IPS-NIHi7 (cell line): ENCODE results near the gene CDKN1A.
A peak's percentile ranks its signal among the peaks of the same experiment; 100 is the strongest.

Experiments
- DNase-seq: peaks from one replicate; pipeline ENCODE4 v3.0.0; 2012; ENCODE audit warnings: mixed read lengths; ENCODE audit errors: extremely low spot score

The CDKN1A gene

DNA sequence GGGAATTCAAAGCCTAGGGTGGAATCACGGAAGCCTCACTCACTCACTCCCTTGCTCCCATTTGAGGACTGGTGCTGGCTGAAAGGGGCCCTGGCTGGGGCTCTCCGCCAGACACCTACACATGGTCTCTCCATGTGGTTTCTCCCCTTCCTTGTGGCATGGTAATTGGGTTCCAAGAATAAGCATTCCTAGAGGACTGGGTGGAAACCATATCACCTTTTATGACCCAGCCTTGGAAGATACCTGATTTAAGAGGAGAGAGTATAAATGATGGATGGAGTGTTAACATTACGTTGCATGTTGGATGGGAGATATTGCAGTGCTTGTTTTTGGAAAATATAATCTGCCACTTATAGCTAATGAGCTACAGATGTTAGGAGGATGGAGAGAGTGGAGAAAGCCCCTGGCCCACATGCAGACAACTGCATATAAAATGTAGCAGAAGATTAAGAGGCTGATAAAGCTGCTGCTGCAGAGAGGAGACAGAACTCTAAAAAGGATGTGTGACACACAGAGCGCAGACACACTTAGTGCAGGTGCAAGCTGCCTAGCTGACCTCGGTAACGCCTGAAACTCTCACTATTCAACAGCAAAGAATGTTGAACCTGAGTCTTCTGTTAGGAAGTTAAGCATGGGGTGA lies 23.3 kb upstream of the CDKN1A start:
- DNase-seq: no peak

- no peak for DNase-seq
Observed at GRCh38 chr6:36656441-36656840, 22.1 kb upstream of the CDKN1A start.

- no peak for DNase-seq
Observed at GRCh38 chr6:36657271-36657670, 21.2 kb upstream of the CDKN1A start.

GRCh38 chr6:36657942-36658544 lies 20.5 kb upstream of the CDKN1A start:
- DNase-seq: no peak

DNA sequence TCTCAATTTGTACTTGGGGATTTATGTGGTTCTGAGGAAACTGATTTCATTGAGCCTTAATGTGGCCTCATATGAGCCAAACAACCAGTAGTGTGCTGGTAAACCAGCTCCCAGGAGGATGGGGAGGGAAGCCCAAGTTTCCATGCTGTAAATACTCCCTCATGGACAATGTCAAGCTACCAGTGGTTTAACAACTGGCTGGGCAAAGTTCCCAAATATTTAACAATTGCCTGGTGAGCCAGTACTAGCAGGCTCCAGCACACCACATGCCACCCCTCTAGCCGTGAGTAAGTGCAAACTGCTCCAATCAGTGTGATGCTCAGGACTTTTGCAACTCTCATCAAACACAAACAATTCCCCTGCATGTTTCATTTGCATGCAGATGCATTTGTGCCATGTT lies 19.2 kb upstream of the CDKN1A start:
- no peak for DNase-seq

GRCh38 chr6:36660771-36661471 lies 17.6 kb upstream of the CDKN1A start:
- DNase-seq: peak; percentile 94

- DNase-seq: no peak
Observed at GRCh38 chr6:36662380-36662779, 16.1 kb upstream of the CDKN1A start.

DNA sequence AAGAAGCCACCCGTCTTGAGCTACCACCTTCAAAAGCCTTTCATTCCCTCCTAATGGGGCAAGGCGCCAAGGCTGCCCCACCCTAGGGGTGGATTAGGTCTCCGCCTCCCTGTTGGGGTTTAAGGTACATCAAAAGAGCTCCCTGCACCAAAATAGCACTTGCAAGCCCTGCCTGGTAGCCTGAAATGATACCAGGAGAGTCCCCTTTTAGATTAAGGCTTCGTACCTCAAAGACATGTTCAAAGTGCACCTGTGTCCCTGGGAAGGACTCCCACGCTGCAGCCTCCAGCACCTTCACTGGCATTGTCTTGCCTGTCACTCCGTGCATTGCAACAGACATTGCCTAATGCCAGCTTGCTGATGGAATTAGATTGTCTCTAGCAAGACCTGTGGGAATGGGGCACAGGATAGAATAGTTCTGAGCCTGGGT lies 15.7 kb upstream of the CDKN1A start:
- no peak for DNase-seq

DNA sequence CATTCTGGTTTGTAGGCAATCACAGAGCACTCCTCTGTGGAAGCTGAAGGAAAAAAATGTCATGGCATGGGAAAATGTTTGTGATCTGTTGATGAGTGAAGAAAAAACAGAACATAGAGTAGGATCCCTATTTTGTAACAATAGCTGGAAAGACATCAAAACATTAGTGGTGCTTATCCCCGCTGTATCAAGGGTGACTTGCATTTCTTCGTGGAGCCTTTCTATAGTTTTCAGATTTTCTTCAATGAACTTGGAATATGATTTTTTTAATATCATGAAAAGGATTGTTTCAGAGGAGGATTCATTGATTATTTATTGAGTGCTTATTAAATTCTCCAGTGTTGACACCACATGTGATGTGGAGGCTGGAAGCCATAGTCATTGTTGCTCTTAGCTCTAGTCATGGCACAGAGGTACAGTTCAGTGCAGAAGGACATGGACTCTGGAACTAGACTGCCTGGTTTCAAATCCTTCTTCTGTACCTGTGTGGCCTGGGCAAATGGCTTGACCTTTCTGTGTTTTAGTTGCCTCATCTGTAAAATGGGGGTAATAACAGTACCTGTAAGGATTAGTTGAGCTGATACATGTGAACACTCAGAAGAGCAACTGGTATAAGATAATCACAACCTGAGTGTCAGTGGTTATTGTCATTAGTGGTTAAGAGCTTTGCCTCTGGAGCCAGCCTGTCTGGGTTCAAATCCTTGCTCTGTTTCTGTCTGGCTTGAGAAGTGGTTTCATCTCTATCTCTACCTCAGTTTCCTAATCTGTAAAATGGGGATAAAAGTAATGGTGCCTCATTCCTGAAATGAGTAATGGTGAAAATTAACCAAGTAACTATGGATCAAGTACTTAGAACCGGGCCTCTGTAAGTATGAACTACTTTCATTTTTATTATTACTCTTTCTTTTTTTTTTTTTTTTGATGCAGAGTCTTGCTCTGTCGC lies 14.7 kb upstream of the CDKN1A start:
- DNase-seq: no peak

DNA sequence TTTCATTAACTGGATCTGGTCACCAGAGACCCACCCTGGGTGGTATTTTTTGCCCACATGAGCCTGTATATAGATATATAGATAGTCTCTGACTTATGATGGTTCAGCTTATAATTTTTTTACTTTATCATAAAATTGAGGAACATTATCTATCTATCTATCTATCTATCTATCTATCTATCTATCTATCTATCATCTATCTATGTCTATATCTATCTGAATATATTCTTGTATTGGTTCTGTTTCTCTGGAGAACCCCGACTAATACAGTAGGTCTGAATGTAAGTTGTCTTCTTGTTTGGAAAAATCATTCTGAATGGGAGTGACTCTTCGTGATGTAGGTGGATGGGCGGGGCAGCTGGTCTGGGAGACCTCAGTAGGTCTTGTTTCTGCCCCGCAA lies 13.3 kb upstream of the CDKN1A start:
- no peak for DNase-seq

GRCh38 chr6:36666287-36666686 lies 12.2 kb upstream of the CDKN1A start:
- no peak for DNase-seq

- DNase-seq: peak; percentile 78
Observed at GRCh38 chr6:36666826-36667591, 11.5 kb upstream of the CDKN1A start.

- DNase-seq: no peak
Observed at GRCh38 chr6:36668591-36668990, 9.9 kb upstream of the CDKN1A start.

- DNase-seq: no peak
Observed at GRCh38 chr6:36669002-36669401, 9.5 kb upstream of the CDKN1A start.

DNA sequence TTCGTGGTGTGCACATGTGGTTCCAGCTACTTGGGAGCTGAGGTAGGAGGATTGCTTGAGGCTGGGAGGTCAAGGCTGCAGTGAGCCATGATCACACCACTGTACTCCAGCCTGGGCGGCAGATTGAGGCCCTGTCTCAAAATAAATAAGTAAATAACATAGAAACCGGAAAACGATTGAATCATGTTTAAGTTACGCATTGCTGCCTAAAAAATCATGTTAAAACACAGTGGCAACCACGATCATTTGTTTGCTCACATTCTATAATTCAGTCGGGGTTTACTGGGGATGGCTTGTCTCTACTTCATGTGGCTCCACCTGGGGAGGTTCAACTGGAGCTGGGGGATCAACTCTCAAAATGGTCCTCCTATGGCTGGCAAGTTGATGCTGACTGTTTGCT lies 8.2 kb upstream of the CDKN1A start:
- no peak for DNase-seq

DNA sequence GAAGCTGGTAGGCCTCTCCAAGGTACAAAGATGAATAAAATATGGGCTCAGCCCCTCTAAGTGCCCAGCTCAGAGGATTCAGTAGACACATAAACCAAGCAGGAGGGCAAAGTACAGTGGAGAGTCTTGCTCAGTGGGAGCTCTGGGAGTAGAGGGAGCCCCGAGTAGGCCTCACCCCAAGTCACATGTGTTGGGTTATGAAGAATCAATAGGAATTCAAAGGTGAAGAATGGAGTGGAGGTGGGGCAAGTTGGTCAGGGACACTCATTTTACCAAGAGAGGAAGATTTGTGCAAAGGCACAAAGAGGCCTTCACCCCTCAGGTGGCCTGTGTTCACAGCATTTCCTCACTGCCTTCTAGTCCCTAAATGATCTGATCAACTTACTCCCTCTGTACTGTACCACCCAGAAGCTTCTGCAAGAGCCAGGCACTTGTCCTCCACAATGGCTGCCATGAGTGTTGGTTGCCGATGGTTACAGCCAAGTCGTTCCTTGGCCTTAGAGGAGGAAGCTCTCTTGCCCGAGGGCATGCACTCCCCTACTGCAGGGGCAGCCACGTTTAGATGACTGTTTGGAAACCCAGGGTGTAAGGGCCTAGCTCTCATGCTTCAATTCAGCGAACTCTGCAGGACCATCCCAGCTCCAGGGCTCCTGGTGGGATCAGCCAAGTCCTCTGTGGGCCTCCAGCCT lies 6.7 kb upstream of the CDKN1A start:
- DNase-seq: no peak

DNA sequence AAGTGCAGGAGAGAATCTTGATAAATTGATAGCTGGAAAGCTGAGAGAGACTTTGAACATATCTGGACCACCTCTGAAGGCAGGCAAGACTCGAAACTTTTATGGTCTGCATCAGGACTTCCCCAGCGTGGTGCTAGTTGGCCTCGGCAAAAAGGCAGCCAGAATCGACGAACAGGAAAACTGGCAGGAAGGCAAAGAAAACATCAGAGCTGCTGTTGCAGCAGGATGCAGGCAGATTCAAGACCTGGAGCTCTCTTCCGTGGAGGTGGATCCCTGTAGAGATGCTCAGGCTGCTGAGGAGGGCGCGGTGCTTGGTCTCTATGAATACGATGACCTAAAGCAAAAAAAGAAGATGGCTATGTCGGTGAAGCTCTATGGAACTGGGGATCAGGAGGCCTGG lies 4.6 kb upstream of the CDKN1A start:
- no peak for DNase-seq

GRCh38 chr6:36674942-36675341 lies 3.6 kb upstream of the CDKN1A start:
- no peak for DNase-seq

GRCh38 chr6:36676141-36677058 lies 2.1 kb upstream of the CDKN1A start:
- DNase-seq: no peak
